Amygdala (tissue), 56 donors: ENCODE measurements around the gene KLK8.
A peak's percentile ranks its signal among the peaks of the same experiment; 100 is the strongest.
"Not testable (repeated sequence)": the region's sequence is repeated elsewhere in the genome, so short reads cannot be mapped to it uniquely, and the experiment has no call there.

ENCODE experiments used
- DNase-seq, 56 donors: peaks; one replicate each; lab custom pipeline; 2025; lab: John Stamatoyannopoulos, UW

The KLK8 gene

GRCh38 chr19:50984416-50984815 lies 17.0 kb downstream of the KLK8 start:
- DNase-seq = not testable (repeated sequence)

- DNase-seq = peak in 3 of 56 donors; percentile 10 to 18 (median 13)
Observed at GRCh38 chr19:50983625-50984292, 17.6 kb downstream of the KLK8 start, which contains the start of gene KLK7. TSS of gene KLK7 (minus strand) at chr19:50983917. CDS start at chr19:50982399, 1,518 bp downstream.

- DNase-seq = no peak
Observed at GRCh38 chr19:50982186-50982585, 19.2 kb downstream of the KLK8 start.

- DNase-seq = peak in 2 of 56 donors; percentile 10 to 14
Observed at GRCh38 chr19:50981587-50982146, 19.7 kb downstream of the KLK8 start.

GRCh38 chr19:50980208-50980607 lies 21.2 kb downstream of the KLK8 start:
- DNase-seq = no peak

- peak in 1 of 56 donors; percentile 5 for DNase-seq
Observed at GRCh38 chr19:50979758-50980157, 21.6 kb downstream of the KLK8 start.

GRCh38 chr19:50978772-50979390 lies 22.5 kb downstream of the KLK8 start:
- DNase-seq = no peak

GRCh38 chr19:50977626-50978025 lies 23.8 kb downstream of the KLK8 start:
- DNase-seq = no peak

- peak in 1 of 56 donors; percentile 3 for DNase-seq
Observed at GRCh38 chr19:50975766-50976165, 25.6 kb downstream of the KLK8 start.

GRCh38 chr19:50974702-50975556 lies 26.5 kb downstream of the KLK8 start:
- DNase-seq = no peak

- DNase-seq = no peak
Observed at GRCh38 chr19:50972795-50973376, 28.5 kb downstream of the KLK8 start.

- not testable (repeated sequence) for DNase-seq
Observed at GRCh38 chr19:50969810-50970209, 31.6 kb downstream of the KLK8 start.

GRCh38 chr19:50969413-50969760 lies 32.0 kb downstream of the KLK8 start, which contains the start of gene KLK6:
TSS of gene KLK6 (minus strand) at chr19:50969591. CDS start at chr19:50968104, 1,487 bp downstream.
- peak in 54 of 56 donors; percentile 24 to 94 (median 78) for DNase-seq

- peak in 1 of 56 donors; percentile 31 for DNase-seq
Observed at GRCh38 chr19:50968716-50969412, 32.5 kb downstream of the KLK8 start.

GRCh38 chr19:50967929-50968715 lies 33.3 kb downstream of the KLK8 start:
- peak in 10 of 56 donors; percentile 9 to 30 (median 21) for DNase-seq

GRCh38 chr19:50964266-50964665 lies 37.1 kb downstream of the KLK8 start:
- no peak for DNase-seq

GRCh38 chr19:50963381-50963780 lies 38.0 kb downstream of the KLK8 start:
- DNase-seq = no peak

- no peak for DNase-seq
Observed at GRCh38 chr19:50962245-50962644, 39.2 kb downstream of the KLK8 start.
